Hematopoietic multipotent progenitor cell treated with erythropoietin and hydrocortisone succinate and interleukin-3 and kit ligand, for 6 days (in vitro differentiated cells): ENCODE data around the gene SNX20.
A peak's percentile ranks its signal among the peaks of the same experiment; 100 is the strongest.

ENCODE experiments used
- DNase-seq: peaks from one replicate; pipeline ENCODE4 v3.0.0-alpha.2; 2015

SNX20 gene

GRCh38 chr16:50704245-50704644 lies 23.1 kb upstream of the SNX20 start:
- DNase-seq, result no peak

- peak; percentile 62 for DNase-seq
Measured at GRCh38 chr16:50702725-50703124, 21.6 kb upstream of the SNX20 start.

GRCh38 chr16:50699326-50700159 lies 18.4 kb upstream of the SNX20 start:
- no peak for DNase-seq

GRCh38 chr16:50697881-50698767 lies 17.0 kb upstream of the SNX20 start:
- DNase-seq, result no peak

- no peak for DNase-seq
Measured at GRCh38 chr16:50697421-50697715, 16.3 kb upstream of the SNX20 start.

GRCh38 chr16:50696575-50697420 lies 15.7 kb upstream of the SNX20 start:
- peak; percentile 95 for DNase-seq

GRCh38 chr16:50696126-50696525 lies 15.0 kb upstream of the SNX20 start:
- DNase-seq, result no peak

GRCh38 chr16:50695017-50696000 lies 14.2 kb upstream of the SNX20 start:
- peak; percentile 32 for DNase-seq

GRCh38 chr16:50694206-50694605 lies 13.1 kb upstream of the SNX20 start:
- no peak for DNase-seq

- peak; percentile 41 for DNase-seq
Measured at GRCh38 chr16:50692999-50693781, 12.1 kb upstream of the SNX20 start, which contains the start of gene NOD2. Gene NOD2 (plus strand): TSS chr16:50693606. CDS start chr16:50699496, 5,890 bp downstream.

GRCh38 chr16:50692644-50692998 lies 11.5 kb upstream of the SNX20 start:
- no peak for DNase-seq

- no peak for DNase-seq
Measured at GRCh38 chr16:50690177-50690576, 9.1 kb upstream of the SNX20 start.

- DNase-seq, result no peak
Measured at GRCh38 chr16:50688867-50689266, 7.8 kb upstream of the SNX20 start.

GRCh38 chr16:50688083-50688482 lies 7.0 kb upstream of the SNX20 start:
- DNase-seq, result no peak

- peak; percentile 71 for DNase-seq
Measured at GRCh38 chr16:50685462-50686063, 4.5 kb upstream of the SNX20 start.

- peak; percentile 50 for DNase-seq
Measured at GRCh38 chr16:50684823-50685461, 3.8 kb upstream of the SNX20 start.

GRCh38 chr16:50683689-50684374 lies 2.7 kb upstream of the SNX20 start:
- DNase-seq, result peak; percentile 82

- DNase-seq, result no peak
Measured at GRCh38 chr16:50680556-50680893, 587 bp downstream of the SNX20 start.
